Measurements from ENCODE around the gene GP2.
"Not testable (repeated sequence)": the region's sequence is repeated elsewhere in the genome, so short reads cannot be mapped to it uniquely, and the experiment has no call there.

Gene GP2

DNA sequence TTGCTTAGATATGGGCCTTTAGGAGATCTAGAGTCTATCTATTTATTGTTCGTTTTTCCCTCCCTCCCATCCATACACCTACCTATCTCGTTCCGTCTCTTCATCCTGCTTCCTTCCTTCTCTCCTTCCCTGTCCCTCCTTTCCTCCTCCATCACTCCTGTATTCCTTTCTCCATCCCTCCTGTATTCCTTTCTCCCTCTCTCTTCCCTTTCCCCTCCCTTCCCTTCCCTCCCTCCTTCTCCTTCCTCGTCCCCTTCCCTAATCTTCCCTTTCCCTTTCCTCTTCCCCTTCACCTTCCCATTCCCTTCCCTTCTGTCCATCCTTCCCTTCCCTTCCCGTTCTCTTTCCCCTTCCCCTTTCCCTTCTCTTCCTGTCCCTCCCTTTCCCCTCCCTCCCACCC lies 10.6 kb downstream of the GP2 start:
- H2AFZ ChIP-seq (ENCODE audit: low read depth, low read length) = no peak overlapping the region
- no peak overlapping the region for H3K4me2 ChIP-seq (ENCODE audit: insufficient read depth, low read length)
- no peak for DNase-seq
- H3K4me1 ChIP-seq (ENCODE audit: insufficient read depth, low read length) = no peaks in the 10 kb centered on the region
- H3K27me3 ChIP-seq (ENCODE audit: insufficient read depth, low read length, poor library complexity) = no peaks in the 10 kb centered on the region
- no peaks in the 10 kb centered on the region for H3K36me3 ChIP-seq (ENCODE audit: insufficient read depth, low read length)
- H3K9me3 ChIP-seq (ENCODE audit: insufficient read depth, low read length, severe bottlenecking) = no peaks in the 10 kb centered on the region
- no peak overlapping the region for H3K9ac ChIP-seq (ENCODE audit: low read depth, low read length)
- ATAC-seq (ENCODE audit: insufficient read depth, low read depth) = no peak
- no peak overlapping the region for H3K27ac ChIP-seq (ENCODE audit: low read length)
- H3K79me2 ChIP-seq (ENCODE audit: insufficient read depth, low read length) = no peaks in the 10 kb centered on the region
- TF ChIP-seq EZH2 (IDR thresholded peaks at IDR 0.05; ENCODE audit: borderline replicate concordance, low read depth, low read length, severe bottlenecking) (no peak), CTCF (IDR thresholded peaks at IDR 0.05; ENCODE audit: borderline replicate concordance, extremely low read depth, low read length, poor library complexity, severe bottlenecking) (no peak)
- no peaks in the 10 kb centered on the region for H4K20me1 ChIP-seq (ENCODE audit: insufficient read depth, low read length)
- H3K4me3 ChIP-seq (ENCODE audit: low read depth in 1 of 2, low read length in 2 of 2) = no peak overlapping the region

DNA sequence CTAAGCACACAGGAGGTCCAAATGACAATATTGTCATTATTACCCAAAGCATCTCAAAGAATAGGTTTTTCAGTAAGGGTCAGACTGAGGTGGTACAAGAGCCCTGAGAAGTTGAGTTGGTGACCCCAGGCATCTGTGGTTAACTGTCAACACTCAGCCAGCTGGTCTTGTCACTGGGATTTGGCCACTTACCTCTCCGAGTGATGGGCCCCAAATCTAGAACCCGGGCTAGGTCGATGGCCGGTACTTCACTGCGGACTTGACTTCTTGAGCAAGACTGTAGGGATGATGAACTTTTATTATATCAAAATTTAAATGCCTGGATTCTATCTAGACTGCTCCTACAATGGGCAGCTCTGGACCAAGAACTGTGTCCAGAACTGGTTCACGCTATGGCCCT lies 11.5 kb downstream of the GP2 start:
- no peak overlapping the region for H3K4me2 ChIP-seq (ENCODE audit: insufficient read depth, low read length)
- no peaks in the 10 kb centered on the region for H3K9me3 ChIP-seq (ENCODE audit: insufficient read depth, low read length, severe bottlenecking)
- ATAC-seq (ENCODE audit: insufficient read depth, low read depth) (no peak), DNase-seq (no peak)
- H2AFZ ChIP-seq (ENCODE audit: low read depth, low read length) = no peak overlapping the region
- H3K4me1 ChIP-seq (ENCODE audit: insufficient read depth, low read length) = no peaks in the 10 kb centered on the region
- H4K20me1 ChIP-seq (ENCODE audit: insufficient read depth, low read length) = no peaks in the 10 kb centered on the region
- H3K27me3 ChIP-seq (ENCODE audit: insufficient read depth, low read length, poor library complexity) = no peaks in the 10 kb centered on the region
- no peak overlapping the region for H3K9ac ChIP-seq (ENCODE audit: low read depth, low read length)
- no peaks in the 10 kb centered on the region for H3K79me2 ChIP-seq (ENCODE audit: insufficient read depth, low read length)
- no peak overlapping the region for H3K4me3 ChIP-seq (ENCODE audit: low read depth in 1 of 2, low read length in 2 of 2)
- TF ChIP-seq EZH2 (IDR thresholded peaks at IDR 0.05; ENCODE audit: borderline replicate concordance, low read depth, low read length, severe bottlenecking) = no peak
- TF ChIP-seq CTCF (IDR thresholded peaks at IDR 0.05; ENCODE audit: borderline replicate concordance, extremely low read depth, low read length, poor library complexity, severe bottlenecking) = no peak
- H3K36me3 ChIP-seq (ENCODE audit: insufficient read depth, low read length) = no peaks in the 10 kb centered on the region
- H3K27ac ChIP-seq (ENCODE audit: low read length) = no peak overlapping the region

- TF ChIP-seq CTCF (IDR thresholded peaks at IDR 0.05; ENCODE audit: borderline replicate concordance, extremely low read depth, low read length, poor library complexity, severe bottlenecking) = no peak
- TF ChIP-seq EZH2 (IDR thresholded peaks at IDR 0.05; ENCODE audit: borderline replicate concordance, low read depth, low read length, severe bottlenecking) = no peak
Measured at GRCh38 chr16:20314575-20314974, 12.7 kb downstream of the GP2 start.

GRCh38 chr16:20313741-20314140 lies 13.6 kb downstream of the GP2 start:
- Histone ChIP-seq H3K4me3 (ENCODE audit: low read depth in 1 of 2, low read length in 2 of 2) (no peak overlapping the region), H3K79me2 (ENCODE audit: insufficient read depth, low read length) (no peaks in the 10 kb centered on the region), H3K9ac (ENCODE audit: low read depth, low read length) (no peak overlapping the region), H3K4me1 (ENCODE audit: insufficient read depth, low read length) (no peaks in the 10 kb centered on the region), H2AFZ (ENCODE audit: low read depth, low read length) (no peak overlapping the region), H3K27me3 (ENCODE audit: insufficient read depth, low read length, poor library complexity) (peaks cover 3% of the 10 kb centered on the region), H3K36me3 (ENCODE audit: insufficient read depth, low read length) (no peaks in the 10 kb centered on the region), H3K4me2 (ENCODE audit: insufficient read depth, low read length) (no peak overlapping the region), H4K20me1 (ENCODE audit: insufficient read depth, low read length) (no peaks in the 10 kb centered on the region), H3K9me3 (ENCODE audit: insufficient read depth, low read length, severe bottlenecking) (no peaks in the 10 kb centered on the region), H3K27ac (ENCODE audit: low read length) (no peak overlapping the region)
- DNase-seq (no peak), ATAC-seq (ENCODE audit: insufficient read depth, low read depth) (no peak)
- TF ChIP-seq CTCF (IDR thresholded peaks at IDR 0.05; ENCODE audit: borderline replicate concordance, extremely low read depth, low read length, poor library complexity, severe bottlenecking) (no peak), EZH2 (IDR thresholded peaks at IDR 0.05; ENCODE audit: borderline replicate concordance, low read depth, low read length, severe bottlenecking) (no peak)

More at GRCh38 chr16:20314575-20314974, 12.7 kb downstream of the GP2 start:
- no peaks in the 10 kb centered on the region for H3K9me3 ChIP-seq (ENCODE audit: insufficient read depth, low read length, severe bottlenecking)
- ATAC-seq (ENCODE audit: insufficient read depth, low read depth) (no peak), DNase-seq (no peak)
- no peak overlapping the region for H2AFZ ChIP-seq (ENCODE audit: low read depth, low read length)
- H3K4me1 ChIP-seq (ENCODE audit: insufficient read depth, low read length) = no peaks in the 10 kb centered on the region
- no peaks in the 10 kb centered on the region for H3K27me3 ChIP-seq (ENCODE audit: insufficient read depth, low read length, poor library complexity)
- H3K79me2 ChIP-seq (ENCODE audit: insufficient read depth, low read length) = no peaks in the 10 kb centered on the region
- no peak overlapping the region for H3K4me3 ChIP-seq (ENCODE audit: low read depth in 1 of 2, low read length in 2 of 2)
- H3K9ac ChIP-seq (ENCODE audit: low read depth, low read length) = no peak overlapping the region
- no peak overlapping the region for H3K27ac ChIP-seq (ENCODE audit: low read length)
- no peak overlapping the region for H3K4me2 ChIP-seq (ENCODE audit: insufficient read depth, low read length)
- H4K20me1 ChIP-seq (ENCODE audit: insufficient read depth, low read length) = no peaks in the 10 kb centered on the region
- H3K36me3 ChIP-seq (ENCODE audit: insufficient read depth, low read length) = no peaks in the 10 kb centered on the region

DNA sequence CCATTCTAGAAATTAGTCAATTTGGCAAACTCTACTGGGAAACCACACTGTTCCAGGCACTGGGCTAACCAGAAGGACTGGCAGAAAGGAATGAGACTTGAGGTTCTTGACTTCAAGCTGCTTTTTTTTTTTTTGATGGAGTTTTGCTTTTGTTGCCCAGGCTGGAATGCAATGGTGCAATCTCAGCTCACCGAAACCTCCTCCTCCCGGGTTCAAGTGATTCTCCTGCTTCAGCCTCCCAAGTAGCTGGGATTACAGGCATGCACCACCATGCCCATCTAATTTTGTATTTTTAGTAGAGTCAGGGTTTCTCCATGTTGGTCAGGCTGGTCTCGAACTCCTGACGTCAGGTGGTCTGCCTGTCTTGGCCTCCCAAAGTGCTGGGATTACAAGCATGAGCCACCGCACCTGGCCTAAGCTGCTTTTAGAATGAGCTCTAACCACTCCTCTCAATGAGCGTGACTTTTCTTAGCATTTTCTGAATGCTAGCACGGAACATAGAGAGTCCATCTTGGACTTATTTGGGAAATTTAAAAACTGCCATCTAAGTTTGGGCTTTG lies 14.7 kb downstream of the GP2 start:
- not testable (repeated sequence) for H4K20me1 ChIP-seq (ENCODE audit: insufficient read depth, low read length); H3K4me2 ChIP-seq (ENCODE audit: insufficient read depth, low read length); H3K9me3 ChIP-seq (ENCODE audit: insufficient read depth, low read length, severe bottlenecking); H3K27ac ChIP-seq (ENCODE audit: low read length); H3K9ac ChIP-seq (ENCODE audit: low read depth, low read length); H3K4me1 ChIP-seq (ENCODE audit: insufficient read depth, low read length); H3K36me3 ChIP-seq (ENCODE audit: insufficient read depth, low read length); H3K27me3 ChIP-seq (ENCODE audit: insufficient read depth, low read length, poor library complexity); ATAC-seq (ENCODE audit: insufficient read depth, low read depth); DNase-seq; H3K79me2 ChIP-seq (ENCODE audit: insufficient read depth, low read length); H2AFZ ChIP-seq (ENCODE audit: low read depth, low read length); H3K4me3 ChIP-seq (ENCODE audit: low read depth in 1 of 2, low read length in 2 of 2)

Measured in DND-41 (cell line).